NB4 (cell line): ENCODE data around the gene THADA.

ENCODE experiments used
- CTCF ChIP-seq: IDR thresholded peaks from one replicate; pipeline ENCODE4 v1.5.1; 2012; ENCODE audit warnings: low read depth, low read length
- MAX ChIP-seq: IDR thresholded peaks from 2 replicates; pipeline ENCODE4 v1.6.1; 2011; ENCODE audit warnings: low read depth, low read length
- MYC ChIP-seq: IDR thresholded peaks from 2 replicates; pipeline ENCODE4 v1.6.1; 2011; ENCODE audit warnings: low read depth, low read length
- POLR2A ChIP-seq: IDR thresholded peaks from 2 replicates; pipeline ENCODE4 v1.6.1; 2011; ENCODE audit warnings: mild to moderate bottlenecking; ENCODE audit not compliant: insufficient read length; ENCODE audit errors: extremely low read depth

- TF ChIP-seq CTCF (no peak), MYC (no peak), POLR2A (no peak), MAX (no peak)
Measured at GRCh38 chr2:43273529-43273928, 322.3 kb downstream of the THADA start.
